ENCODE data around the gene SSR1.

GRCh38 chr6:7252390-7252789, 60.6 kb downstream of the SSR1 start:
- TF ChIP-seq, protein P1, sequence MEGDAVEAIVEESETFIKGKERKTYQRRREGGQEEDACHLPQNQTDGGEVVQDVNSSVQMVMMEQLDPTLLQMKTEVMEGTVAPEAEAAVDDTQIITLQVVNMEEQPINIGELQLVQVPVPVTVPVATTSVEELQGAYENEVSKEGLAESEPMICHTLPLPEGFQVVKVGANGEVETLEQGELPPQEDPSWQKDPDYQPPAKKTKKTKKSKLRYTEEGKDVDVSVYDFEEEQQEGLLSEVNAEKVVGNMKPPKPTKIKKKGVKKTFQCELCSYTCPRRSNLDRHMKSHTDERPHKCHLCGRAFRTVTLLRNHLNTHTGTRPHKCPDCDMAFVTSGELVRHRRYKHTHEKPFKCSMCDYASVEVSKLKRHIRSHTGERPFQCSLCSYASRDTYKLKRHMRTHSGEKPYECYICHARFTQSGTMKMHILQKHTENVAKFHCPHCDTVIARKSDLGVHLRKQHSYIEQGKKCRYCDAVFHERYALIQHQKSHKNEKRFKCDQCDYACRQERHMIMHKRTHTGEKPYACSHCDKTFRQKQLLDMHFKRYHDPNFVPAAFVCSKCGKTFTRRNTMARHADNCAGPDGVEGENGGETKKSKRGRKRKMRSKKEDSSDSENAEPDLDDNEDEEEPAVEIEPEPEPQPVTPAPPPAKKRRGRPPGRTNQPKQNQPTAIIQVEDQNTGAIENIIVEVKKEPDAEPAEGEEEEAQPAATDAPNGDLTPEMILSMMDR (IDR thresholded peaks at IDR 0.05), result no peak
- TF ChIP-seq EP300 (IDR thresholded peaks at IDR 0.05; ENCODE audit: low read depth), result no peak
- no peak for TF ChIP-seq POLR2A (IDR thresholded peaks at IDR 0.05)

Measured in transverse colon (tissue), 3 donors.